Kidney glomerular epithelial cell (primary cell): Measurements from ENCODE around the gene GABBR1.

Source experiments
- DNase-seq: peaks from one replicate; lab custom pipeline; 2025; lab: John Stamatoyannopoulos, UW

Gene GABBR1

GRCh38 chr6:29653452-29654038 is 20.6 kb upstream of the GABBR1 start:
- DNase-seq: peak; percentile 83

- DNase-seq: no peak
Measured at GRCh38 chr6:29652198-29652584, 19.2 kb upstream of the GABBR1 start.

GRCh38 chr6:29651413-29652197 is 18.6 kb upstream of the GABBR1 start:
- peak; percentile 42 for DNase-seq

GRCh38 chr6:29649701-29650673 is 17.0 kb upstream of the GABBR1 start:
- DNase-seq: peak; percentile 91

GRCh38 chr6:29647927-29648642 is 15.1 kb upstream of the GABBR1 start:
- peak; percentile 32 for DNase-seq

GRCh38 chr6:29641430-29642148 is 8.6 kb upstream of the GABBR1 start:
- no peak for DNase-seq

GRCh38 chr6:29637247-29637646 is 4.3 kb upstream of the GABBR1 start:
- DNase-seq: no peak

GRCh38 chr6:29633534-29633905 is 537 bp upstream of the GABBR1 start:
- peak; percentile 17 for DNase-seq

GRCh38 chr6:29631860-29632731 is 887 bp downstream of the GABBR1 start:
- DNase-seq: peak; percentile 20

GRCh38 chr6:29631209-29631810 is 1.7 kb downstream of the GABBR1 start:
- no peak for DNase-seq

- DNase-seq: no peak
Measured at GRCh38 chr6:29630315-29630714, 2.7 kb downstream of the GABBR1 start.

- DNase-seq: no peak
Measured at GRCh38 chr6:29629571-29629970, 3.4 kb downstream of the GABBR1 start.

- DNase-seq: peak; percentile 91
Measured at GRCh38 chr6:29628419-29629281, 4.3 kb downstream of the GABBR1 start.

- DNase-seq: peak; percentile 58
Measured at GRCh38 chr6:29627755-29628418, 5.1 kb downstream of the GABBR1 start.

- no peak for DNase-seq
Measured at GRCh38 chr6:29626948-29627754, 5.8 kb downstream of the GABBR1 start.

GRCh38 chr6:29625337-29625930 is 7.5 kb downstream of the GABBR1 start:
- no peak for DNase-seq

- DNase-seq: no peak
Measured at GRCh38 chr6:29624520-29624961, 8.4 kb downstream of the GABBR1 start.
